ENCODE measurements around the gene DNAJC4. TPM values are rescaled to one million over a fixed set of nuclear protein-coding genes. Genes with fewer than 3 reads are reported as not detected.
A peak's percentile ranks its signal among the peaks of the same experiment; 100 is the strongest.

The DNAJC4 gene
- total and polyA plus RNA-seq, 9 of the 15 experiments (the other 6 are each of a cell fraction or from before 2014, with no cell fraction given) = 4.0 to 32.6 (median 19.9) TPM

DNA sequence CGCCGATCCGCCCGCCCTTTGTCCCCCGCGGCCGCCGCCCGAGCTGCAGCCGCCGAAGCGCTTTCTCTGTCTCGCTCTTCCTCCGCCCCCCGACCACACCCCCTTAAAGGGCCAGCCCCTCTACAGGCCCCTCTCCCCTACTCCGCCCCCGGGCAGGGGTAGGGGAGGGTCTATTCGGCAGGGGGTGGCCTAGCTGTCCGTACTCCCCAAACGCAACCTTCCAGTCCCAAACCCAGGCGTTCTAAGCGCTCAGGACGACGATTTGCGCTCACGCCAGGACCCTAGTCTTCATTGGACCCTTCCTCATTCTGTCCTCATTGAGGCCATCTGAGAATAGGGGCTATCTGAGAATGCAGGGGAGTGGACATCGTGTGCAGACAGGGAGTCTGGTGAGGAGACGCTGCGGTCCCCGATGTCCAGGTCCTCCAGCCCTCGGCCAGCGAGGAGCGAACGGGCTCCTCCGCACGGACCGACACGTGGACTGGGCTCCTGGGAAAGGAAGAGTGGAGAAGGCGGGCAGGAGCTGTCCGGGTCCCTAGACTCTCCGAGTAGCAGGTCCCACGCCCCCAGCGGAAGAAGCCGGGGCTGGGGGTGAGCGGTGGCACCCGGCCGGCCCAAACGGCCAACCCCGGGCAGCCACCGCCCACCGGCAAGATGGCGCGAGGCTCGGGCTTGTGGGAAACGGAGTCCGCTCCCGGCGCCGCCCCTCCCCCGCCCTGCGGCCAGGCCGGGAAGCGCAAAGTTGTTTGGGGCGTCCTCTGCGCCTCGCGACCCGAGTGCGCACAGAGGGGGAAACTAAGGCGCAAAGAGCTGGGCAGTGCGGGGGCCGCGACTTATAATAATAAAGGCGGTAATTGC lies 16.8 kb downstream of the DNAJC4 start, which contains the start of gene PPP1R14B (continued):
- no peak for TF ChIP-seq PTTG1 (tag; IDR thresholded peaks at IDR 0.05; ENCODE audit: low read depth)
- TF ChIP-seq, protein P1, sequence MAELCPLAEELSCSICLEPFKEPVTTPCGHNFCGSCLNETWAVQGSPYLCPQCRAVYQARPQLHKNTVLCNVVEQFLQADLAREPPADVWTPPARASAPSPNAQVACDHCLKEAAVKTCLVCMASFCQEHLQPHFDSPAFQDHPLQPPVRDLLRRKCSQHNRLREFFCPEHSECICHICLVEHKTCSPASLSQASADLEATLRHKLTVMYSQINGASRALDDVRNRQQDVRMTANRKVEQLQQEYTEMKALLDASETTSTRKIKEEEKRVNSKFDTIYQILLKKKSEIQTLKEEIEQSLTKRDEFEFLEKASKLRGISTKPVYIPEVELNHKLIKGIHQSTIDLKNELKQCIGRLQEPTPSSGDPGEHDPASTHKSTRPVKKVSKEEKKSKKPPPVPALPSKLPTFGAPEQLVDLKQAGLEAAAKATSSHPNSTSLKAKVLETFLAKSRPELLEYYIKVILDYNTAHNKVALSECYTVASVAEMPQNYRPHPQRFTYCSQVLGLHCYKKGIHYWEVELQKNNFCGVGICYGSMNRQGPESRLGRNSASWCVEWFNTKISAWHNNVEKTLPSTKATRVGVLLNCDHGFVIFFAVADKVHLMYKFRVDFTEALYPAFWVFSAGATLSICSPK (IDR thresholded peaks at IDR 0.05; ENCODE audit: borderline replicate concordance) = no peak
- TF ChIP-seq THAP7 (CRISPR knock-in tag; IDR thresholded peaks at IDR 0.05) = peak; percentile 18; the same call in 1 of the 2 replicates
- TF ChIP-seq OTX1 (CRISPR knock-in tag; IDR thresholded peaks at IDR 0.05) = no peak
- TF ChIP-seq PCBP2 (IDR thresholded peaks at IDR 0.05; ENCODE audit: low read depth, low read length, poor library complexity, severe bottlenecking) = no peak
- TF ChIP-seq RNF2 (IDR thresholded peaks at IDR 0.05) = peak; percentile 27; the same call in 1 of the 2 replicates
- 0 out of 2 replicates have a peak, but pooled peaks have one; percentile 43 for TF ChIP-seq MBD2 (IDR thresholded peaks at IDR 0.05; ENCODE audit: borderline replicate concordance, low read depth)
- TF ChIP-seq POLR2H (tag; IDR thresholded peaks at IDR 0.05; ENCODE audit: low read depth) = no peak
- TF ChIP-seq HCFC1 (IDR thresholded peaks at IDR 0.05; ENCODE audit: low read depth, low read length) = peak; percentile 95
- no peak for TF ChIP-seq RUNX1 (IDR thresholded peaks at IDR 0.05; ENCODE audit: low read depth)
- TF ChIP-seq ZNF143 (CRISPR knock-in tag; IDR thresholded peaks at IDR 0.05) = peak; percentile 91
- no peak for TF ChIP-seq ZNF77 (CRISPR knock-in tag; IDR thresholded peaks at IDR 0.05)
- TF ChIP-seq ZSCAN29 (IDR thresholded peaks at IDR 0.05) = no peak
- peak; percentile 62 for TF ChIP-seq FIP1L1 (IDR thresholded peaks at IDR 0.05; ENCODE audit: low read depth, low read length, poor library complexity, severe bottlenecking)
- TF ChIP-seq SRF (CRISPR knock-in tag; IDR thresholded peaks at IDR 0.05) = peak in 1 of 2 experiments; percentile 72; a peak in 1 of 4 replicates
- no peak for TF ChIP-seq ZNF76 (CRISPR knock-in tag; IDR thresholded peaks at IDR 0.05; ENCODE audit: borderline replicate concordance)
- TF ChIP-seq CBX3 (IDR thresholded peaks at IDR 0.05; ENCODE audit: borderline replicate concordance in 1 of 2, low read length in 2 of 2) = peak in 1 of 2 experiments; percentile 64; a peak in 1 of 3 replicates
- TF ChIP-seq RFX5 (IDR thresholded peaks at IDR 0.05; ENCODE audit: low read depth, low read length) = no peak
- TF ChIP-seq ZZZ3 (IDR thresholded peaks at IDR 0.05) = no peak
- TF ChIP-seq, protein P2, sequence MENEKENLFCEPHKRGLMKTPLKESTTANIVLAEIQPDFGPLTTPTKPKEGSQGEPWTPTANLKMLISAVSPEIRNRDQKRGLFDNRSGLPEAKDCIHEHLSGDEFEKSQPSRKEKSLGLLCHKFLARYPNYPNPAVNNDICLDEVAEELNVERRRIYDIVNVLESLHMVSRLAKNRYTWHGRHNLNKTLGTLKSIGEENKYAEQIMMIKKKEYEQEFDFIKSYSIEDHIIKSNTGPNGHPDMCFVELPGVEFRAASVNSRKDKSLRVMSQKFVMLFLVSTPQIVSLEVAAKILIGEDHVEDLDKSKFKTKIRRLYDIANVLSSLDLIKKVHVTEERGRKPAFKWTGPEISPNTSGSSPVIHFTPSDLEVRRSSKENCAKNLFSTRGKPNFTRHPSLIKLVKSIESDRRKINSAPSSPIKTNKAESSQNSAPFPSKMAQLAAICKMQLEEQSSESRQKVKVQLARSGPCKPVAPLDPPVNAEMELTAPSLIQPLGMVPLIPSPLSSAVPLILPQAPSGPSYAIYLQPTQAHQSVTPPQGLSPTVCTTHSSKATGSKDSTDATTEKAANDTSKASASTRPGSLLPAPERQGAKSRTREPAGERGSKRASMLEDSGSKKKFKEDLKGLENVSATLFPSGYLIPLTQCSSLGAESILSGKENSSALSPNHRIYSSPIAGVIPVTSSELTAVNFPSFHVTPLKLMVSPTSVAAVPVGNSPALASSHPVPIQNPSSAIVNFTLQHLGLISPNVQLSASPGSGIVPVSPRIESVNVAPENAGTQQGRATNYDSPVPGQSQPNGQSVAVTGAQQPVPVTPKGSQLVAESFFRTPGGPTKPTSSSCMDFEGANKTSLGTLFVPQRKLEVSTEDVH (IDR thresholded peaks at IDR 0.05; ENCODE audit: low read depth, partially characterized antibody) = no peak
- 0 out of 2 replicates have a peak, but pooled peaks have one; percentile 3 for TF ChIP-seq KLF16 (IDR thresholded peaks at IDR 0.05)
- TF ChIP-seq ZNF583 (CRISPR knock-in tag; IDR thresholded peaks at IDR 0.05) = no peak
- TF ChIP-seq CSDE1 (IDR thresholded peaks at IDR 0.05) = no peak
- TF ChIP-seq ESRRB (CRISPR knock-in tag; IDR thresholded peaks at IDR 0.05; ENCODE audit: borderline replicate concordance) = no peak
- peak; percentile 90 for TF ChIP-seq CXXC5 (CRISPR knock-in tag; IDR thresholded peaks at IDR 0.05)
